ENCODE data around the gene HRNR. TPM values are rescaled to one million over a fixed set of nuclear protein-coding genes. Genes with fewer than 3 reads are reported as not detected.

HRNR gene
- total RNA-seq, 4 donors from 2014 or later: not detected

- ATAC-seq (ENCODE audit: low FRiP score) (no peak), DNase-seq (ENCODE audit: low spot score) (no peak)
- TF ChIP-seq CTCF (IDR thresholded peaks at IDR 0.05): no peak
Measured at GRCh38 chr1:152164517-152165136, 59.4 kb downstream of the HRNR start.

- TF ChIP-seq CTCF (IDR thresholded peaks at IDR 0.05): no peak
- DNase-seq (ENCODE audit: low spot score) (no peak), ATAC-seq (ENCODE audit: low FRiP score) (peak; percentile 94)
Measured at GRCh38 chr1:152162792-152163463, 61.1 kb downstream of the HRNR start.

Other genes starting within 250 kb of the HRNR start
- 100 to 1,000 TPM; 127 to 351 (median 161) TPM for gene S100A10, start 230.3 kb downstream of the HRNR start, total RNA-seq
- 100 to 1,000 TPM; 211 to 389 (median 295) TPM for gene S100A11, start 187.2 kb downstream of the HRNR start, total RNA-seq
- gene TCHHL1, start 135.1 kb downstream of the HRNR start, total RNA-seq: not detected
- 1 to 10 TPM in 2 of 4 donors, under 1 TPM in 2; 0.19 to 1.4 (median 0.86) TPM for gene TCHH, start 108.7 kb downstream of the HRNR start, total RNA-seq
- gene RPTN, start 65.0 kb downstream of the HRNR start, total RNA-seq: not detected
- not detected for gene FLG, start 101.0 kb upstream of the HRNR start, total RNA-seq
- not detected for gene FLG2, start 135.8 kb upstream of the HRNR start, total RNA-seq
- not detected for gene CRNN, start 190.1 kb upstream of the HRNR start, total RNA-seq

All from omental fat pad (tissue), 4 donors.